Loucy (cell line): ENCODE results near the gene XRCC3.

Source experiments
- CTCF ChIP-seq: fragments of 200-600 bp; sonication (generic); conservative IDR thresholded peaks from 2 replicates; pipeline ENCODE4 v1.5.1; 2014; ENCODE audit warnings: mild to moderate bottlenecking, antibody characterized with exemption, low read length
- EZH2phosphoT487 ChIP-seq: fragments of 200-600 bp; IDR thresholded peaks from 2 replicates; pipeline ENCODE4 v1.6.1; 2018; ENCODE audit warnings: antibody characterized with exemption, mild to moderate bottlenecking, moderate library complexity, borderline replicate concordance

- TF ChIP-seq CTCF: no peak
- TF ChIP-seq EZH2phosphoT487: no peak
These were observed 7.7 kb downstream of the XRCC3 start for GRCh38 chr14:103707329-103708263.
